ENCODE measurements around the gene ARHGEF1. TPM values are rescaled to one million over a fixed set of nuclear protein-coding genes. Genes with fewer than 3 reads are reported as not detected.

The ARHGEF1 gene
- polyA plus RNA-seq, 1 donor (not counting 4 experiments of a cell fraction or from before 2014, with no cell fraction given) = 30.5 TPM

GRCh38 chr19:41879080-41879479 is 3.9 kb upstream of the ARHGEF1 start:
- Histone ChIP-seq H4K20me1 (ENCODE audit: control insufficient read depth, extremely low read depth, insufficient read depth, low read length) (no peaks in the 10 kb centered on the region), H3K27me3 (ENCODE audit: control insufficient read depth, extremely low read depth, insufficient read depth, low read length) (peaks cover 5% of the 10 kb centered on the region), H3K9me3 (ENCODE audit: control insufficient read depth, low read depth, low read length) (no peaks in the 10 kb centered on the region), H3K4me2 (ENCODE audit: control insufficient read depth, extremely low read depth, insufficient read depth, low read depth, low read length) (no peak overlapping the region), H3K79me2 (ENCODE audit: control insufficient read depth, insufficient read depth, low read length) (peaks cover 4% of the 10 kb centered on the region), H2AFZ (ENCODE audit: control insufficient read depth, low read length) (no peak overlapping the region), H3K27ac (ENCODE audit: control insufficient read depth, insufficient read depth, low read length) (no peak overlapping the region), H3K4me3 (ENCODE audit: control insufficient read depth in 2 of 3, extremely low read depth in 1 of 3, insufficient read depth in 2 of 3, low read depth in 1 of 3, low read length in 3 of 3) (no peak overlapping the region), H3K9me1 (ENCODE audit: control insufficient read depth, extremely low read depth, insufficient read depth, low read length) (no peaks in the 10 kb centered on the region), H3K9ac (ENCODE audit: control insufficient read depth, extremely low read depth, insufficient read depth, low read length) (no peak overlapping the region), H3K4me1 (ENCODE audit: control insufficient read depth, extremely low read depth, insufficient read depth, low read length) (peaks cover 9% of the 10 kb centered on the region), H3K36me3 (ENCODE audit: control insufficient read depth in 2 of 2, extremely low read depth in 1 of 2, insufficient read depth in 2 of 2, low read length in 2 of 2) (no peaks in the 10 kb centered on the region)
- dilution Hi-C loops (cut with MboI; ENCODE audit: extremely low pct_ligation_motif_present, low sequenced_read_pairs) = no loop called here
- no peak for TF ChIP-seq CTCF (optimal IDR thresholded peaks at IDR 0.05 in 1 of 3, IDR thresholded peaks at IDR 0.05 in 1 of 3, conservative IDR thresholded peaks at IDR 0.05 in 1 of 3; ENCODE audit: extremely low read depth in 1 of 3, insufficient read depth in 2 of 3, low read length in 3 of 3)
- no peak for TF ChIP-seq EZH2 (IDR thresholded peaks at IDR 0.05; ENCODE audit: low read length)
- DNase-seq (ENCODE audit: low read depth, low spot score) = no peak
- no peak for FAIRE-seq

GRCh38 chr19:41879670-41880328 is 3.2 kb upstream of the ARHGEF1 start:
- no peak overlapping the region for H2AFZ ChIP-seq (ENCODE audit: control insufficient read depth, low read length)
- no peak overlapping the region for H3K9ac ChIP-seq (ENCODE audit: control insufficient read depth, extremely low read depth, insufficient read depth, low read length)
- H3K4me2 ChIP-seq (ENCODE audit: control insufficient read depth, extremely low read depth, insufficient read depth, low read depth, low read length) = no peak overlapping the region
- no peaks in the 10 kb centered on the region for H3K9me1 ChIP-seq (ENCODE audit: control insufficient read depth, extremely low read depth, insufficient read depth, low read length)
- FAIRE-seq (no peak), DNase-seq (ENCODE audit: low read depth, low spot score) (no peak)
- peaks cover 11% of the 10 kb centered on the region for H3K4me1 ChIP-seq (ENCODE audit: control insufficient read depth, extremely low read depth, insufficient read depth, low read length)
- H3K36me3 ChIP-seq (ENCODE audit: control insufficient read depth in 2 of 2, extremely low read depth in 1 of 2, insufficient read depth in 2 of 2, low read length in 2 of 2) = no peaks in the 10 kb centered on the region
- no peaks in the 10 kb centered on the region for H3K9me3 ChIP-seq (ENCODE audit: control insufficient read depth, low read depth, low read length)
- peaks cover 10% of the 10 kb centered on the region for H3K79me2 ChIP-seq (ENCODE audit: control insufficient read depth, insufficient read depth, low read length)
- dilution Hi-C loops (cut with MboI; ENCODE audit: extremely low pct_ligation_motif_present, low sequenced_read_pairs) = no loop called here
- H3K4me3 ChIP-seq (ENCODE audit: control insufficient read depth in 2 of 3, extremely low read depth in 1 of 3, insufficient read depth in 2 of 3, low read depth in 1 of 3, low read length in 3 of 3) = no peak overlapping the region
- no peak for TF ChIP-seq CTCF (optimal IDR thresholded peaks at IDR 0.05 in 1 of 3, IDR thresholded peaks at IDR 0.05 in 1 of 3, conservative IDR thresholded peaks at IDR 0.05 in 1 of 3; ENCODE audit: extremely low read depth in 1 of 3, insufficient read depth in 2 of 3, low read length in 3 of 3)
- no peak for TF ChIP-seq EZH2 (IDR thresholded peaks at IDR 0.05; ENCODE audit: low read length)
- no peaks in the 10 kb centered on the region for H4K20me1 ChIP-seq (ENCODE audit: control insufficient read depth, extremely low read depth, insufficient read depth, low read length)
- no peak overlapping the region for H3K27ac ChIP-seq (ENCODE audit: control insufficient read depth, insufficient read depth, low read length)
- H3K27me3 ChIP-seq (ENCODE audit: control insufficient read depth, extremely low read depth, insufficient read depth, low read length) = peaks cover 5% of the 10 kb centered on the region
